C4-2B (cell line): ENCODE measurements around the gene ISLR2.

Experiments
- H3K27ac ChIP-seq: fragments of 450-650 bp; 2 replicates; pipeline ENCODE4 v1.5.1; 2017
- CTCF ChIP-seq: fragments of 450-650 bp; conservative IDR thresholded peaks from 2 replicates; pipeline ENCODE4 v1.5.1; 2017; ENCODE audit warnings: mild to moderate bottlenecking
- ZFX ChIP-seq: fragments of 450-650 bp; IDR thresholded peaks from 2 replicates; pipeline ENCODE4 v1.6.1; 2017

The ISLR2 gene

GRCh38 chr15:74168711-74169126 is 38.3 kb downstream of the ISLR2 start:
- no peak for TF ChIP-seq CTCF
- TF ChIP-seq ZFX: no peak
- no peak overlapping the region for H3K27ac ChIP-seq

- no peak for TF ChIP-seq CTCF
- no peak for TF ChIP-seq ZFX
These were observed 39.9 kb downstream of the ISLR2 start for GRCh38 chr15:74170071-74170844.

GRCh38 chr15:74170875-74171578 is 40.6 kb downstream of the ISLR2 start:
- TF ChIP-seq CTCF (no peak), ZFX (no peak)
- no peak overlapping the region for H3K27ac ChIP-seq

More at GRCh38 chr15:74170071-74170844, 39.9 kb downstream of the ISLR2 start:
- H3K27ac ChIP-seq: no peak overlapping the region

GRCh38 chr15:74171965-74172541 is 41.7 kb downstream of the ISLR2 start:
- TF ChIP-seq ZFX: no peak
- TF ChIP-seq CTCF: no peak
- no peak overlapping the region for H3K27ac ChIP-seq

- TF ChIP-seq ZFX (no peak), CTCF (no peak)
- H3K27ac ChIP-seq: no peak overlapping the region
These were observed 42.5 kb downstream of the ISLR2 start for GRCh38 chr15:74172701-74173379.

- TF ChIP-seq ZFX (no peak), CTCF (no peak)
- H3K27ac ChIP-seq: no peak within 1 kb of the TSS
These were observed 43.2 kb downstream of the ISLR2 start, which contains the start of gene ISLR for GRCh38 chr15:74173380-74174218. Gene ISLR, plus strand, starts transcription at chr15:74173710. Its CDS starts 1,149 bp downstream, at chr15:74174859.
